B cell (primary cell): ENCODE data around the gene GTF3C6.

Experiments used
- EZH2 ChIP-seq: IDR thresholded peaks from 2 replicates; pipeline ENCODE4 v1.6.1; 2012; ENCODE audit warnings: borderline replicate concordance, low read depth, mild to moderate bottlenecking, moderate library complexity, low read length; ENCODE audit not compliant: insufficient read depth, poor library complexity, severe bottlenecking
- TF ChIP-seq, protein P1 (sequence below): fragments of 200-600 bp; IDR thresholded peaks from one replicate; pipeline ENCODE4 v1.8.0; 2022; ENCODE audit warnings: antibody characterized with exemption, mild to moderate bottlenecking

DNA sequence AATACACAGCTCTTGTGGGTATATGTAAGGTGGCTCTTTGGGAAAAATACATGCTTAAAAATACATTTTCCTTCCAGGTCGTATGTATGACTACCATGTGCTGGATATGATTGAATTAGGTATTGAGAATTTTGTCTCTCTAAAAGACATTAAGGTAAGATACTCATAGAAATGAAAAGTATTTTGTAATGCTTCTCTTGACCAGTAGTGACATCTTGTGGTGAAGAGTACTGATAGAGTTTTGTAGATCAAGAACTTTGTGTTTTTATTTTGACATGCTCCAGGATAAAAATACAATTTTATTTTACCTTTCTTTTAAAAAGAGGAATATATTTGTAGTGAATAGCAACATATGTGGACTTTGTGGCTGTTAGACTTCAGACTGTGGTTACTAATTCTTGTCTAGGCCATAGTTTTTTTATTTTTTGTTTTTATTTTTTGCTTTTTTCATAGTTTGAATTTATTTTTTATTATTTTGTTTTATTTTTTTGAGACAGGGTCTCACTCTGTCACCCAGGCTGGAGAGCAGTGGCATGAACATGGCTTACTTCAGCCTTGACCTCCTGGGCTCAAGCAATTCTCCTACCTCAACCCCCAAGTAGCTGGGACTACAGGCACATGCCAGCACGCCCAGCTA, 41.2 kb downstream of the GTF3C6 start:
- TF ChIP-seq, protein P1, sequence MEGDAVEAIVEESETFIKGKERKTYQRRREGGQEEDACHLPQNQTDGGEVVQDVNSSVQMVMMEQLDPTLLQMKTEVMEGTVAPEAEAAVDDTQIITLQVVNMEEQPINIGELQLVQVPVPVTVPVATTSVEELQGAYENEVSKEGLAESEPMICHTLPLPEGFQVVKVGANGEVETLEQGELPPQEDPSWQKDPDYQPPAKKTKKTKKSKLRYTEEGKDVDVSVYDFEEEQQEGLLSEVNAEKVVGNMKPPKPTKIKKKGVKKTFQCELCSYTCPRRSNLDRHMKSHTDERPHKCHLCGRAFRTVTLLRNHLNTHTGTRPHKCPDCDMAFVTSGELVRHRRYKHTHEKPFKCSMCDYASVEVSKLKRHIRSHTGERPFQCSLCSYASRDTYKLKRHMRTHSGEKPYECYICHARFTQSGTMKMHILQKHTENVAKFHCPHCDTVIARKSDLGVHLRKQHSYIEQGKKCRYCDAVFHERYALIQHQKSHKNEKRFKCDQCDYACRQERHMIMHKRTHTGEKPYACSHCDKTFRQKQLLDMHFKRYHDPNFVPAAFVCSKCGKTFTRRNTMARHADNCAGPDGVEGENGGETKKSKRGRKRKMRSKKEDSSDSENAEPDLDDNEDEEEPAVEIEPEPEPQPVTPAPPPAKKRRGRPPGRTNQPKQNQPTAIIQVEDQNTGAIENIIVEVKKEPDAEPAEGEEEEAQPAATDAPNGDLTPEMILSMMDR, result peak; percentile 65
- no peak for TF ChIP-seq EZH2
